IMR-90 (cell line): Measurements from ENCODE around the gene HOXB8. TPM values are rescaled to one million over a fixed set of nuclear protein-coding genes. Genes with fewer than 3 reads are reported as not detected.

Experiments
- ATAC-seq: fragments of 200-7000 bp; cut with Tn5 transposase; 2 replicates; pipeline ENCODE4 v1.9.1; 2020; ENCODE audit warnings: low read depth, mild to moderate bottlenecking, moderate library complexity
- BruUV-seq: library from RNA; stranded (reverse); fragments of 400-500 nt; replicated peaks from 2 replicates; lab custom pipeline; 2021; lab: Mats Ljungman, UMichigan
- CTCF ChIA-PET: fragments of 300-600 bp; formaldehyde crosslinking; extraction: SDS; loops from one replicate; lab custom pipeline; 2021; ENCODE audit warnings: antibody characterized with exemption; lab: Yijun Ruan, JAX
- POLR2A ChIA-PET: fragments of 300-600 bp; sonication (Branson Sonifier 250); formaldehyde crosslinking; loops from one replicate; lab custom pipeline; 2022; ENCODE audit warnings: antibody characterized with exemption; ENCODE audit not compliant: unreplicated experiment; lab: Charles Lee
- DNase-seq: peaks from one replicate; pipeline ENCODE4 v3.0.0; 2013
- H2AFZ ChIP-seq: replicated peaks from 2 replicates; pipeline ENCODE3; 2013; ENCODE audit warnings: low read length, mild to moderate bottlenecking; ENCODE audit not compliant: poor library complexity
- H2AK5ac ChIP-seq: 2 replicates; pipeline ENCODE4 v1.6.1; 2013; ENCODE audit warnings: low read depth, low read length, inconsistent platforms
- H2AK9ac ChIP-seq: replicated peaks from 2 replicates; pipeline ENCODE3; 2013; ENCODE audit warnings: mild to moderate bottlenecking, low read depth, low read length, moderate library complexity; ENCODE audit not compliant: poor library complexity
- H2BK120ac ChIP-seq: 2 replicates; pipeline ENCODE4 v1.6.1; 2013; ENCODE audit warnings: low read depth, low read length, inconsistent platforms
- H2BK15ac ChIP-seq: 3 replicates; pipeline ENCODE4 v1.6.1; 2013; ENCODE audit warnings: low read depth, low read length, inconsistent platforms
- H2BK20ac ChIP-seq: 2 replicates; pipeline ENCODE4 v1.6.1; 2013; ENCODE audit warnings: low read depth, mild to moderate bottlenecking, inconsistent platforms, low read length, moderate library complexity
- H2BK5ac ChIP-seq: 2 replicates; pipeline ENCODE4 v1.6.1; 2013; ENCODE audit warnings: mild to moderate bottlenecking, low read depth, low read length, inconsistent platforms; ENCODE audit not compliant: poor library complexity, severe bottlenecking
- H3K14ac ChIP-seq: replicated peaks from 2 replicates; pipeline ENCODE4 v1.6.1; 2013; ENCODE audit warnings: low read depth, low read length, inconsistent platforms
- H3K18ac ChIP-seq: 2 replicates; pipeline ENCODE4 v1.6.1; 2013; ENCODE audit warnings: low read depth, low read length, control low read depth
- H3K23ac ChIP-seq: 2 replicates; pipeline ENCODE4 v1.6.1; 2013; ENCODE audit warnings: low read depth, low read length, inconsistent platforms
- H3K27ac ChIP-seq: 2 replicates; pipeline ENCODE4 v1.5.1; 2013; ENCODE audit warnings: mild to moderate bottlenecking, control low read depth, low read length; ENCODE audit not compliant: insufficient read depth
- H3K27me3 ChIP-seq: 2 replicates; pipeline ENCODE4 v1.6.1; 2013; ENCODE audit warnings: low read length; ENCODE audit not compliant: control insufficient read depth, insufficient read depth
- H3K36me3 ChIP-seq: 2 replicates; pipeline ENCODE4 v1.6.1; 2013; ENCODE audit warnings: low read length, mixed read lengths; ENCODE audit not compliant: control insufficient read depth, insufficient read depth
- H3K4ac ChIP-seq: 2 replicates; pipeline ENCODE4 v1.6.1; 2013; ENCODE audit warnings: low read depth, low read length, inconsistent platforms
- H3K4me1 ChIP-seq: 2 replicates; pipeline ENCODE4 v1.6.1; 2013; ENCODE audit warnings: low read length, mixed read lengths; ENCODE audit not compliant: control insufficient read depth, insufficient read depth
- H3K4me2 ChIP-seq: 2 replicates; pipeline ENCODE4 v1.6.1; 2013; ENCODE audit warnings: low read depth, mild to moderate bottlenecking, control low read depth, low read length, moderate library complexity
- H3K4me3 ChIP-seq: 2 replicates; pipeline ENCODE4 v1.5.1; 2013; ENCODE audit warnings: low read depth, mild to moderate bottlenecking, control low read depth, low read length, moderate library complexity; ENCODE audit not compliant: insufficient read depth
- H3K56ac ChIP-seq: 2 replicates; pipeline ENCODE4 v1.6.1; 2013; ENCODE audit warnings: low read length, inconsistent platforms; ENCODE audit not compliant: insufficient read depth; ENCODE audit errors: extremely low read depth
- H3K79me1 ChIP-seq, 2 experiments: 2 replicates each; pipeline ENCODE4 v1.6.1; 2013; ENCODE audit warnings: low read length in 2 of 2, inconsistent platforms in 1 of 2, low read depth in 1 of 2
- H3K9ac ChIP-seq: 2 replicates; pipeline ENCODE4 v1.6.1; 2013; ENCODE audit warnings: low read depth, low read length, control low read depth
- H3K9me1 ChIP-seq: 2 replicates; pipeline ENCODE4 v1.6.1; 2013; ENCODE audit warnings: low read length, inconsistent platforms; ENCODE audit not compliant: insufficient read depth
- H3K9me3 ChIP-seq: 2 replicates; pipeline ENCODE4 v1.6.1; 2013; ENCODE audit warnings: low read length; ENCODE audit not compliant: control insufficient read depth, insufficient read depth
- H4K20me1 ChIP-seq: 2 replicates; pipeline ENCODE4 v1.6.1; 2013; ENCODE audit warnings: low read length, inconsistent platforms; ENCODE audit not compliant: insufficient read depth
- H4K5ac ChIP-seq: 2 replicates; pipeline ENCODE4 v1.6.1; 2013; ENCODE audit warnings: mild to moderate bottlenecking, low read depth, low read length, control low read depth
- H4K8ac ChIP-seq, 2 experiments: 2 replicates each; pipeline ENCODE4 v1.6.1; 2013; ENCODE audit warnings: low read depth in 2 of 2, low read length in 2 of 2, control low read depth in 1 of 2, inconsistent platforms in 1 of 2
- H4K91ac ChIP-seq: 2 replicates; pipeline ENCODE4 v1.6.1; 2013; ENCODE audit warnings: low read depth, low read length, inconsistent platforms; ENCODE audit not compliant: insufficient read depth
- BHLHE40 ChIP-seq: fragments of 150-350 bp; IDR thresholded peaks from 2 replicates; pipeline ENCODE4 v1.6.1; 2016; ENCODE audit warnings: mild to moderate bottlenecking, low read depth, low read length
- CHD1 ChIP-seq: IDR thresholded peaks from 2 replicates; pipeline ENCODE4 v1.6.1; 2012; ENCODE audit warnings: low read depth, low read length, improper control_type of control experiment
- CTCF ChIP-seq: conservative IDR thresholded peaks from 2 replicates; pipeline ENCODE4 v1.5.1; 2012; ENCODE audit warnings: mild to moderate bottlenecking, low read depth, low read length, improper control_type of control experiment
- FOS ChIP-seq: fragments of 150-350 bp; IDR thresholded peaks from 2 replicates; pipeline ENCODE4 v1.6.1; 2016; ENCODE audit warnings: low read depth, low read length
- MAFK ChIP-seq: IDR thresholded peaks from 2 replicates; pipeline ENCODE4 v1.6.1; 2012; ENCODE audit warnings: low read depth, low read length, improper control_type of control experiment
- MAZ ChIP-seq: IDR thresholded peaks from 2 replicates; pipeline ENCODE4 v1.6.1; 2012; ENCODE audit warnings: low read depth, mild to moderate bottlenecking, low read length, improper control_type of control experiment, moderate library complexity, borderline replicate concordance
- MXI1 ChIP-seq: IDR thresholded peaks from 2 replicates; pipeline ENCODE4 v1.6.1; 2012; ENCODE audit warnings: low read depth, mild to moderate bottlenecking, low read length, moderate library complexity, borderline replicate concordance
- NFE2L2 ChIP-seq: fragments of 150-350 bp; IDR thresholded peaks from 2 replicates; pipeline ENCODE4 v1.6.1; 2016; ENCODE audit warnings: low read depth, mild to moderate bottlenecking, low read length
- POLR2A ChIP-seq: IDR thresholded peaks from 2 replicates; pipeline ENCODE4 v1.6.1; 2012; ENCODE audit warnings: mild to moderate bottlenecking, low read depth, low read length
- RCOR1 ChIP-seq: IDR thresholded peaks from 2 replicates; pipeline ENCODE4 v1.6.1; 2012; ENCODE audit warnings: mild to moderate bottlenecking, low read length, improper control_type of control experiment; ENCODE audit not compliant: insufficient replicate concordance
- RFX5 ChIP-seq: IDR thresholded peaks from 2 replicates; pipeline ENCODE4 v1.8.0; 2012; ENCODE audit warnings: low read depth, mild to moderate bottlenecking, low read length, moderate library complexity
- WGBS, 2 experiments: methylation state at CpG; one replicate each; pipeline versions ENCODE4 v1.1.5 to v1.1.7; 2013; ENCODE audit warnings: missing lambda C conversion rate in 2 of 2; ENCODE audit not compliant: insufficient read length in 1 of 2; ENCODE audit errors: extremely low coverage in 2 of 2; 5-methylcytosine and 5-hydroxymethylcytosine counted together
- dilution Hi-C: fragments of 300-500 bp; cut with HindIII; formaldehyde crosslinking; loops from one replicate; pipeline ENCODE4 v1.14.3; 2018; ENCODE audit warnings: low sequenced_read_pairs; ENCODE audit not compliant: unreplicated experiment
- in situ Hi-C: fragments of 300-500 bp; cut with MboI; formaldehyde crosslinking; loops from 3 replicates; pipeline ENCODE4 v1.14.3; 2019; ENCODE audit warnings: low sequenced_read_pairs, inconsistent platforms, mixed read lengths
- intact Hi-C: fragments of 100-400 bp; cut with micrococcal nuclease; formaldehyde crosslinking; loops from 2 replicates; pipeline ENCODE4 v1.10.0; 2022
- polyA plus RNA-seq, 3 experiments: library from polyadenylated mRNA; depleted of rRNA; stranded (reverse); fragments of >200 nt; gene quantifications; 2 replicates each; pipeline ENCODE4 v1.2.3, GENCODE V29; 2012; ENCODE audit warnings: low replicate concordance in 1 of 3
- total RNA-seq: library from RNA; depleted of rRNA; stranded (reverse); fragments of >200 nt; gene quantifications from 2 replicates; pipeline ENCODE4 v1.2.3, GENCODE V29; 2012
- TF ChIP-seq, protein P1 (sequence below): fragments of 150-350 bp; IDR thresholded peaks from 2 replicates; pipeline ENCODE4 v1.6.1; 2016; ENCODE audit warnings: low read depth, mild to moderate bottlenecking, low read length, moderate library complexity, borderline replicate concordance
- TF ChIP-seq, protein P2 (sequence below): fragments of 150-350 bp; IDR thresholded peaks from 2 replicates; pipeline ENCODE4 v1.6.1; 2017; ENCODE audit warnings: mild to moderate bottlenecking, antibody characterized with exemption, low read length, low read depth

Gene HOXB8
- total and polyA plus RNA-seq, 2 of the 4 experiments (the other 2 are of a cell fraction): 0.54 to 5.3 TPM

- H3K14ac ChIP-seq: peak overlapping the region; percentile 99
- in situ Hi-C loops: no loop called here
- no peaks in the 10 kb centered on the region for H3K27me3 ChIP-seq
- H4K8ac ChIP-seq: peak overlapping the region; percentile 96 to 99
- H3K4me1 ChIP-seq: peaks cover 12% of the 10 kb centered on the region
- POLR2A ChIA-PET: interaction anchor here (0.6 to 1.6 kb wide), 9 partner anchors 22 to 278 kb away, joined by 3 to 5 read pairs (median 4); no protein-coding TSS in a partner anchor
- peak overlapping the region; percentile 90 for H2AK9ac ChIP-seq
- CTCF ChIA-PET: interaction anchor here (2.6 kb wide), 1 partner anchor 235 kb away, joined by 15 read pairs; no protein-coding TSS in a partner anchor
- peak overlapping the region; percentile 99 for H3K27ac ChIP-seq
- intact Hi-C loops: no loop called here
- H3K9ac ChIP-seq: peak overlapping the region; percentile 100
- peak overlapping the region; percentile 99 for H4K91ac ChIP-seq
- H2BK120ac ChIP-seq: peak overlapping the region; percentile 97
- peak overlapping the region; percentile 99 for H2BK5ac ChIP-seq
- H3K9me1 ChIP-seq: no peaks in the 10 kb centered on the region; the same call in 1 of the 2 replicates
- peak overlapping the region; percentile 91 for H3K4me3 ChIP-seq
- no peaks in the 10 kb centered on the region; the same call in 1 of the 2 replicates for H4K20me1 ChIP-seq
- peak overlapping the region; percentile 96 for H3K18ac ChIP-seq
- H3K4me2 ChIP-seq: peak overlapping the region; percentile 98
- no CpG with 5 or more reads among the region's 34 CpGs for WGBS, 2 experiments
- DNase-seq (peak; percentile 41), ATAC-seq (no peak)
- H3K4ac ChIP-seq: peak overlapping the region; percentile 99
- H2BK15ac ChIP-seq: peak overlapping the region; percentile 95; the same call in 2 of the 3 replicates
- H2AK5ac ChIP-seq: peak overlapping the region; percentile 92
- H2AFZ ChIP-seq: no peak overlapping the region
- peaks cover 17% of the 10 kb centered on the region; the same call in 1 of the 2 replicates for H3K36me3 ChIP-seq
- H3K23ac ChIP-seq: peak overlapping the region; percentile 99
- dilution Hi-C loops: no loop called here
- no peaks in the 10 kb centered on the region for H3K79me1 ChIP-seq
- peak overlapping the region; percentile 96 for H4K5ac ChIP-seq
- H2BK20ac ChIP-seq: peak overlapping the region; percentile 84
- H3K9me3 ChIP-seq: no peaks in the 10 kb centered on the region
- H3K56ac ChIP-seq: peak overlapping the region; percentile 100
- BruUV-seq: no TSS peak
- TF ChIP-seq CHD1: peak; percentile 87
- TF ChIP-seq, protein P1, sequence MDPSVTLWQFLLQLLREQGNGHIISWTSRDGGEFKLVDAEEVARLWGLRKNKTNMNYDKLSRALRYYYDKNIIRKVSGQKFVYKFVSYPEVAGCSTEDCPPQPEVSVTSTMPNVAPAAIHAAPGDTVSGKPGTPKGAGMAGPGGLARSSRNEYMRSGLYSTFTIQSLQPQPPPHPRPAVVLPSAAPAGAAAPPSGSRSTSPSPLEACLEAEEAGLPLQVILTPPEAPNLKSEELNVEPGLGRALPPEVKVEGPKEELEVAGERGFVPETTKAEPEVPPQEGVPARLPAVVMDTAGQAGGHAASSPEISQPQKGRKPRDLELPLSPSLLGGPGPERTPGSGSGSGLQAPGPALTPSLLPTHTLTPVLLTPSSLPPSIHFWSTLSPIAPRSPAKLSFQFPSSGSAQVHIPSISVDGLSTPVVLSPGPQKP: no peak
- TF ChIP-seq MXI1: no peak
- no peak for TF ChIP-seq NFE2L2
- 0 out of 2 replicates have a peak, but pooled peaks have one; percentile 3 for TF ChIP-seq BHLHE40
- TF ChIP-seq, protein P2, sequence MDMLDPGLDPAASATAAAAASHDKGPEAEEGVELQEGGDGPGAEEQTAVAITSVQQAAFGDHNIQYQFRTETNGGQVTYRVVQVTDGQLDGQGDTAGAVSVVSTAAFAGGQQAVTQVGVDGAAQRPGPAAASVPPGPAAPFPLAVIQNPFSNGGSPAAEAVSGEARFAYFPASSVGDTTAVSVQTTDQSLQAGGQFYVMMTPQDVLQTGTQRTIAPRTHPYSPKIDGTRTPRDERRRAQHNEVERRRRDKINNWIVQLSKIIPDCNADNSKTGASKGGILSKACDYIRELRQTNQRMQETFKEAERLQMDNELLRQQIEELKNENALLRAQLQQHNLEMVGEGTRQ: no peak
- TF ChIP-seq MAFK: no peak
- TF ChIP-seq POLR2A: no peak
- TF ChIP-seq RFX5: no peak
- TF ChIP-seq CTCF: no peak
- TF ChIP-seq MAZ: peak; percentile 30; the same call in 1 of the 2 replicates
- no peak for TF ChIP-seq RCOR1
- no peak for TF ChIP-seq FOS
Measured at GRCh38 chr17:48586355-48587258, 28.5 kb downstream of the HOXB8 start.
